SK-N-SH (cell line): ENCODE results near the gene SLC35A3. TPM values are rescaled to one million over a fixed set of nuclear protein-coding genes. Genes with fewer than 3 reads are reported as not detected.
A peak's percentile ranks its signal among the peaks of the same experiment; 100 is the strongest.
"Not testable (repeated sequence)": the region's sequence is repeated elsewhere in the genome, so short reads cannot be mapped to it uniquely, and the experiment has no call there.

Experiments used
- CTCF ChIA-PET: fragments of 300-600, 350-600 bp; formaldehyde crosslinking; extraction: SDS; loops from one replicate; lab custom pipeline; 2021; lab: Yijun Ruan, JAX
- POLR2A ChIA-PET: fragments of 350-600 bp; sonication (Branson Sonifier 250); formaldehyde crosslinking; extraction: SDS; loops from one replicate; lab custom pipeline; 2020; ENCODE audit warnings: antibody characterized with exemption, inconsistent platforms; lab: Yijun Ruan, JAX
- DNase-seq: peaks from one replicate; pipeline ENCODE4 v3.0.0; 2012
- H2AFZ ChIP-seq: fragments of 200-600 bp; sonication (generic); 2 replicates; pipeline ENCODE4 v1.8.1; 2016; ENCODE audit warnings: antibody characterized with exemption, mild to moderate bottlenecking, low read depth
- H3F3A ChIP-seq: fragments of 200-600 bp; sonication (generic); replicated peaks from 2 replicates; pipeline ENCODE3; 2016; ENCODE audit warnings: antibody characterized with exemption, mild to moderate bottlenecking; ENCODE audit not compliant: insufficient read depth
- H3K27ac ChIP-seq, 2 experiments: fragments of 200-500 bp in 1 of 2; fragments of 200-600 bp in 1 of 2; sonication (Bioruptor generic) in 1 of 2; sonication (generic), shearing (Covaris generic) in 1 of 2; 2 replicates each; pipeline versions ENCODE4 v1.5.1 to v1.6.1; 2014 to 2016; ENCODE audit warnings: low read depth in 2 of 2, inconsistent platforms in 1 of 2, low read length in 1 of 2, mild to moderate bottlenecking in 1 of 2, mixed read lengths in 1 of 2
- H3K27me3 ChIP-seq: fragments of 200-600 bp; sonication (generic), shearing (Covaris generic); 2 replicates; pipeline ENCODE4 v1.6.1; 2016; ENCODE audit warnings: mixed run types; ENCODE audit not compliant: insufficient read depth
- H3K36me3 ChIP-seq, 2 experiments: fragments of 200-500 bp in 1 of 2; fragments of 200-600 bp in 1 of 2; sonication (Bioruptor generic) in 1 of 2; sonication (generic) in 1 of 2; replicated peaks in 1 of 2; 2 replicates each; pipeline versions ENCODE3 to v1.5.1; 2014 to 2016; ENCODE audit warnings: low read length in 1 of 2, mild to moderate bottlenecking in 1 of 2; ENCODE audit not compliant: insufficient read depth in 2 of 2, control insufficient read depth in 1 of 2
- H3K4me1 ChIP-seq, 2 experiments: fragments of 200-500 bp in 1 of 2; fragments of 200-600 bp in 1 of 2; sonication (Bioruptor generic) in 1 of 2; sonication (generic), shearing (Covaris generic) in 1 of 2; 2 replicates each; pipeline versions ENCODE4 v1.5.1 to v1.6.1; 2014 to 2016; ENCODE audit warnings: low read depth in 1 of 2, low read length in 1 of 2, mixed run types in 1 of 2; ENCODE audit not compliant: insufficient read depth in 2 of 2, control insufficient read depth in 1 of 2
- H3K4me2 ChIP-seq: fragments of 200-600 bp; sonication (generic), shearing (Covaris generic); 2 replicates; pipeline ENCODE4 v1.6.1; 2017; ENCODE audit warnings: mixed run types
- H3K4me3 ChIP-seq, 2 experiments: fragments of 200-500 bp in 1 of 2; fragments of 200-600 bp in 1 of 2; sonication (Bioruptor generic) in 1 of 2; sonication (generic), shearing (Covaris generic) in 1 of 2; 2 replicates each; pipeline versions ENCODE4 v1.5.1 to v1.8.1; 2014 to 2016; ENCODE audit warnings: low read depth in 2 of 2, inconsistent platforms in 1 of 2, low read length in 1 of 2, mild to moderate bottlenecking in 1 of 2, mixed read lengths in 1 of 2, moderate library complexity in 1 of 2
- H3K79me2 ChIP-seq: fragments of 200-600 bp; sonication (generic); 2 replicates; pipeline ENCODE4 v1.8.1; 2017; ENCODE audit warnings: mild to moderate bottlenecking; ENCODE audit not compliant: insufficient read depth
- H3K9ac ChIP-seq: fragments of 200-600 bp; sonication (generic); 2 replicates; pipeline ENCODE4 v1.6.1; 2017; ENCODE audit warnings: mixed run types
- H3K9me2 ChIP-seq: fragments of 200-600 bp; sonication (generic); 2 replicates; pipeline ENCODE4 v1.6.1; 2017; ENCODE audit warnings: mixed run types
- H3K9me3 ChIP-seq: fragments of 200-600 bp; sonication (generic); 2 replicates; pipeline ENCODE4 v1.6.1; 2017; ENCODE audit warnings: mixed run types, mild to moderate bottlenecking, moderate library complexity
- H4K20me1 ChIP-seq: fragments of 200-600 bp; sonication (generic); 2 replicates; pipeline ENCODE4 v1.6.1; 2017; ENCODE audit warnings: mild to moderate bottlenecking, mixed run types; ENCODE audit not compliant: insufficient read depth
- FOSL2 ChIP-seq: IDR thresholded peaks from 2 replicates; pipeline ENCODE4 v1.4.0; 2012; ENCODE audit warnings: low read depth, mild to moderate bottlenecking, moderate library complexity, borderline replicate concordance
- FOXJ3 ChIP-seq: sonication (generic); formaldehyde crosslinking; IDR thresholded peaks from 2 replicates; pipeline ENCODE4 v1.5.1; 2020; ENCODE audit warnings: mild to moderate bottlenecking, missing genetic modification reagents
- RAD21 ChIP-seq: IDR thresholded peaks from 2 replicates; pipeline ENCODE4 v1.6.1; 2012; ENCODE audit warnings: mild to moderate bottlenecking, low read length
- RXRA ChIP-seq: IDR thresholded peaks from 2 replicates; pipeline ENCODE4 v1.4.0; 2012; ENCODE audit warnings: low read depth, mild to moderate bottlenecking, borderline replicate concordance
- TCF12 ChIP-seq: IDR thresholded peaks from 2 replicates; pipeline ENCODE4 v1.4.0; 2012
- WGBS: methylation state at CpG from one replicate; pipeline ENCODE4 v1.1.6; 2017; ENCODE audit warnings: low lambda C conversion rate; 5-methylcytosine and 5-hydroxymethylcytosine counted together
- polyA plus RNA-seq, 3 experiments: library from polyadenylated mRNA; depleted of rRNA; stranded (reverse); fragments of >200 nt; gene quantifications; 2 replicates each; pipeline ENCODE4 v1.2.3, GENCODE V29; 2012
- TF ChIP-seq, protein P1 (sequence below): fragments of 150-350 bp; IDR thresholded peaks from 2 replicates; pipeline ENCODE4 v1.6.1; 2016; ENCODE audit warnings: mild to moderate bottlenecking, low read depth, low read length
- TF ChIP-seq, protein P2 (sequence below): IDR thresholded peaks from 2 replicates; pipeline ENCODE4 v1.4.0; 2012; ENCODE audit warnings: low read depth, borderline replicate concordance
- TF ChIP-seq, protein P3 (sequence below): IDR thresholded peaks from 2 replicates; pipeline ENCODE4; 2012
- TF ChIP-seq, protein P4 (sequence below): fragments of 200-600 bp; sonication (generic); IDR thresholded peaks from 2 replicates; pipeline ENCODE4 v1.6.1; 2017; ENCODE audit warnings: antibody characterized with exemption, mild to moderate bottlenecking, moderate library complexity

Gene SLC35A3
- polyA plus RNA-seq, 1 of the 3 experiments (the other 2 are of a cell fraction), result 5.7 TPM

DNA sequence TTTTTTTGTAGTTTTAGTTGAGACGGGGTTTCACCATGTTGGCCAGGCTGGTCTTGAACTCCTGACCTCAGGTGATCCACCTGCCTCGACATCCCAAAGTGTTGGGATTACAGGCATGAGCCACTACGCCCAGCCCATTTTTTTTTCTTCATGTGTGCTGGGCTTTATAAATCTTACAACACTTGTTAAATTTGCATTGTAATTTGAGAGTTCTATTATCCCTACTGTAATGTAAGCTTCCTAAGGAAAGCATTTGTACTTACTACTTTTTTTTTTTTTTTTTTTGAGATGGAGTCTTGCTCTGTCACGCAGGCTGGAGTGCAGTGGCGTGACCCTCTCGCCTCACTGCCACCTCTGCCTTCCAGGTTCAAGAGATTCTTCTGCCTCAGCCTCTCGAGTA, 2.3 kb downstream of the SLC35A3 start:
- POLR2A ChIA-PET, H3K27me3 ChIP-seq, H3K9ac ChIP-seq, H2AFZ ChIP-seq, DNase-seq, H4K20me1 ChIP-seq, H3K4me1 ChIP-seq, H3K9me2 ChIP-seq, H3K9me3 ChIP-seq: not testable (repeated sequence)
- H3K4me2 ChIP-seq, result 0 out of 2 replicates have a peak overlapping the region, but pooled peaks have one; percentile 27
- H3F3A ChIP-seq, result peaks cover 16% of the 10 kb centered on the region
- H3K4me3 ChIP-seq, result peak overlapping the region in 1 of 2 experiments; percentile 15; a peak in 1 of 4 replicates
- 94% methylated on average over 7 of the region's 7 CpGs for WGBS
- H3K79me2 ChIP-seq, result peaks cover 63% of the 10 kb centered on the region
- CTCF ChIA-PET, result interaction anchor here (0.7 kb wide), 1 partner anchor 11 kb away, joined by 3 read pairs; no protein-coding TSS in a partner anchor
- peaks cover 4 to 15% of the 10 kb centered on the region in 2 experiments for H3K36me3 ChIP-seq
- H3K27ac ChIP-seq, result peak overlapping the region in 1 of 2 experiments; percentile 51; a peak in 2 of 4 replicates

DNA sequence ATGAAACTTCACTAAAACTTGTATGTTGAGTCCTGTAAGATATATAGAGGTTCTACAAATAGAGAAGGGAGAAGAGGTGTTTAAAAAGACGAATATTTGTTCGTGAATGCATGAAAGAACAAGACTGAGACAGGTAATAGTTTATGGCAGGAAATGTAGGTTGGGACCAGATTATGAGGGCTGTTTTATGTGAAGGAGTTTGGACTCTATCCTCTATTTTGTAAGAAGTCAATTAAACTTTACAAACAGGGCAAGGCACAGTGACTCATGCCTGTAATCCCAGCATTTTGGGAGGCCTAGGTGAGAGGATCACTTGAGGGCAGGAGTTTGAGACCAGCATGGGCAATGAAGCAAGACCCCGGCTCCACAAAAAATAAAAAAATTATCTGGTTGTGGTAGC, 5.7 kb downstream of the SLC35A3 start:
- Histone ChIP-seq H3K36me3 (peaks cover 4 to 19% of the 10 kb centered on the region in 2 experiments), H2AFZ (no peak overlapping the region), H3K27me3 (no peaks in the 10 kb centered on the region), H3K79me2 (peaks cover 77% of the 10 kb centered on the region), H4K20me1 (no peaks in the 10 kb centered on the region), H3K4me1 (peaks cover 0 to 5% of the 10 kb centered on the region in 2 experiments; a peak in 2 of 4 replicates), H3K27ac (no peak overlapping the region), H3F3A (peaks cover 14% of the 10 kb centered on the region), H3K4me2 (no peak overlapping the region)
- no peak for DNase-seq
- POLR2A ChIA-PET, result no interaction called here
- 92% methylated on average over 3 of the region's 3 CpGs for WGBS
- CTCF ChIA-PET, result no interaction called here
- TF ChIP-seq, protein P1, sequence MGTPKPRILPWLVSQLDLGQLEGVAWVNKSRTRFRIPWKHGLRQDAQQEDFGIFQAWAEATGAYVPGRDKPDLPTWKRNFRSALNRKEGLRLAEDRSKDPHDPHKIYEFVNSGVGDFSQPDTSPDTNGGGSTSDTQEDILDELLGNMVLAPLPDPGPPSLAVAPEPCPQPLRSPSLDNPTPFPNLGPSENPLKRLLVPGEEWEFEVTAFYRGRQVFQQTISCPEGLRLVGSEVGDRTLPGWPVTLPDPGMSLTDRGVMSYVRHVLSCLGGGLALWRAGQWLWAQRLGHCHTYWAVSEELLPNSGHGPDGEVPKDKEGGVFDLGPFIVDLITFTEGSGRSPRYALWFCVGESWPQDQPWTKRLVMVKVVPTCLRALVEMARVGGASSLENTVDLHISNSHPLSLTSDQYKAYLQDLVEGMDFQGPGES, result no peak
- TF ChIP-seq RAD21 (no peak), RXRA (no peak), FOSL2 (no peak), FOXJ3 (CRISPR knock-in tag) (no peak), TCF12 (no peak)
- TF ChIP-seq, protein P2, sequence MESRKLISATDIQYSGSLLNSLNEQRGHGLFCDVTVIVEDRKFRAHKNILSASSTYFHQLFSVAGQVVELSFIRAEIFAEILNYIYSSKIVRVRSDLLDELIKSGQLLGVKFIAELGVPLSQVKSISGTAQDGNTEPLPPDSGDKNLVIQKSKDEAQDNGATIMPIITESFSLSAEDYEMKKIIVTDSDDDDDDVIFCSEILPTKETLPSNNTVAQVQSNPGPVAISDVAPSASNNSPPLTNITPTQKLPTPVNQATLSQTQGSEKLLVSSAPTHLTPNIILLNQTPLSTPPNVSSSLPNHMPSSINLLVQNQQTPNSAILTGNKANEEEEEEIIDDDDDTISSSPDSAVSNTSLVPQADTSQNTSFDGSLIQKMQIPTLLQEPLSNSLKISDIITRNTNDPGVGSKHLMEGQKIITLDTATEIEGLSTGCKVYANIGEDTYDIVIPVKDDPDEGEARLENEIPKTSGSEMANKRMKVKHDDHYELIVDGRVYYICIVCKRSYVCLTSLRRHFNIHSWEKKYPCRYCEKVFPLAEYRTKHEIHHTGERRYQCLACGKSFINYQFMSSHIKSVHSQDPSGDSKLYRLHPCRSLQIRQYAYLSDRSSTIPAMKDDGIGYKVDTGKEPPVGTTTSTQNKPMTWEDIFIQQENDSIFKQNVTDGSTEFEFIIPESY, result no peak
- TF ChIP-seq, protein P3, sequence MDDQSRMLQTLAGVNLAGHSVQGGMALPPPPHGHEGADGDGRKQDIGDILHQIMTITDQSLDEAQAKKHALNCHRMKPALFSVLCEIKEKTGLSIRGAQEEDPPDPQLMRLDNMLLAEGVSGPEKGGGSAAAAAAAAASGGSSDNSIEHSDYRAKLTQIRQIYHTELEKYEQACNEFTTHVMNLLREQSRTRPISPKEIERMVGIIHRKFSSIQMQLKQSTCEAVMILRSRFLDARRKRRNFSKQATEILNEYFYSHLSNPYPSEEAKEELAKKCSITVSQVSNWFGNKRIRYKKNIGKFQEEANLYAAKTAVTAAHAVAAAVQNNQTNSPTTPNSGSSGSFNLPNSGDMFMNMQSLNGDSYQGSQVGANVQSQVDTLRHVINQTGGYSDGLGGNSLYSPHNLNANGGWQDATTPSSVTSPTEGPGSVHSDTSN, result no peak
- TF ChIP-seq, protein P4, sequence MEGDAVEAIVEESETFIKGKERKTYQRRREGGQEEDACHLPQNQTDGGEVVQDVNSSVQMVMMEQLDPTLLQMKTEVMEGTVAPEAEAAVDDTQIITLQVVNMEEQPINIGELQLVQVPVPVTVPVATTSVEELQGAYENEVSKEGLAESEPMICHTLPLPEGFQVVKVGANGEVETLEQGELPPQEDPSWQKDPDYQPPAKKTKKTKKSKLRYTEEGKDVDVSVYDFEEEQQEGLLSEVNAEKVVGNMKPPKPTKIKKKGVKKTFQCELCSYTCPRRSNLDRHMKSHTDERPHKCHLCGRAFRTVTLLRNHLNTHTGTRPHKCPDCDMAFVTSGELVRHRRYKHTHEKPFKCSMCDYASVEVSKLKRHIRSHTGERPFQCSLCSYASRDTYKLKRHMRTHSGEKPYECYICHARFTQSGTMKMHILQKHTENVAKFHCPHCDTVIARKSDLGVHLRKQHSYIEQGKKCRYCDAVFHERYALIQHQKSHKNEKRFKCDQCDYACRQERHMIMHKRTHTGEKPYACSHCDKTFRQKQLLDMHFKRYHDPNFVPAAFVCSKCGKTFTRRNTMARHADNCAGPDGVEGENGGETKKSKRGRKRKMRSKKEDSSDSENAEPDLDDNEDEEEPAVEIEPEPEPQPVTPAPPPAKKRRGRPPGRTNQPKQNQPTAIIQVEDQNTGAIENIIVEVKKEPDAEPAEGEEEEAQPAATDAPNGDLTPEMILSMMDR, result no peak
- TF ChIP-seq, all 33 proteins: peak for 0
- Histone ChIP-seq H3K9ac (no peak overlapping the region), H3K4me3 (no peak overlapping the region), H3K9me2 (no peaks in the 10 kb centered on the region), H3K9me3 (no peaks in the 10 kb centered on the region)

DNA sequence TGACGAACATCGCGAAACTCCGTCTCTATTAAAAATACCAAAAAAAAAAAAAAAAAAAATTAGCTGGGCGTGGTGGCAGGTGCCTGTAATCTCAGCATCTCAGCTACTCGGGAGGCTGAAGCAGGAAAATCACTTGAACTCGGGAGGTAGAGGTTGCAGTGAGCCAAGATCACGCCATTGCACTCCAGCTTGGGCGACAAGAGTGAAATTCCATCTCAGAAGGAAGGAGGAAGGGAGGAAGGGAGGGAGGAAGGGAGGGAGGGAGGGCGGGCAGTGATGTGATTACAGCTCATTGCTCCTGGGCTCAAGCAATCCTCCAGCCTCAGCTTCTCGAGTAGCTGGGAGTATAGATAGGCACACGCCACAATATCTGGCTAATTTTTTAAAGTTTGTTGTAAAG, 7.5 kb downstream of the SLC35A3 start:
- CTCF ChIA-PET, result not testable (repeated sequence)

More for the DNA sequence above, 7.5 kb downstream of the SLC35A3 start:
- POLR2A ChIA-PET, result interaction anchor here (1.7 kb wide), 1 partner anchor 7 kb away, joined by 4 read pairs; the partner anchor contains the start of gene SLC35A3
- H4K20me1 ChIP-seq, H3K27ac ChIP-seq, H3K27me3 ChIP-seq, H3K9me3 ChIP-seq, H3K4me2 ChIP-seq, H2AFZ ChIP-seq, H3F3A ChIP-seq, H3K9me2 ChIP-seq, H3K4me1 ChIP-seq, H3K9ac ChIP-seq, H3K4me3 ChIP-seq, DNase-seq: not testable (repeated sequence)
- Histone ChIP-seq H3K36me3 (peaks cover 4 to 19% of the 10 kb centered on the region in 2 experiments), H3K79me2 (peaks cover 76% of the 10 kb centered on the region)
- WGBS, result 94% methylated on average over 12 of the region's 12 CpGs
